ENCODE measurements around the gene PDPK1. TPM values are rescaled to one million over a fixed set of nuclear protein-coding genes. Genes with fewer than 3 reads are reported as not detected.
A peak's percentile ranks its signal among the peaks of the same experiment; 100 is the strongest.

The PDPK1 gene
- polyA plus RNA-seq (ENCODE audit: insufficient read length in 10 of 10) = 10 to 100 TPM; 23.7 to 34.3 (median 28.6) TPM
- long read RNA-seq, donor 1, full-length matches to known transcripts = 11 of 20 reads
- long read RNA-seq, donor 1, partial matches to known transcripts = 9 of 20 reads
- long read RNA-seq, donor 1, other reads (novel, unspliced or antisense) = 0 of 20 reads
- long read RNA-seq, donor 2, full-length matches to known transcripts = 5 of 5 reads
- long read RNA-seq, donor 2, partial matches to known transcripts = 0 of 5 reads
- long read RNA-seq, donor 2, other reads (novel, unspliced or antisense) = 0 of 5 reads
- long read RNA-seq, donor 3 = 0 reads
- long read RNA-seq, donor 4, full-length matches to known transcripts = 10 of 10 reads
- long read RNA-seq, donor 4, partial matches to known transcripts = 0 of 10 reads
- long read RNA-seq, donor 4, other reads (novel, unspliced or antisense) = 0 of 10 reads
- long read RNA-seq, donor 5, full-length matches to known transcripts = 2 of 2 reads
- long read RNA-seq, donor 5, partial matches to known transcripts = 0 of 2 reads
- long read RNA-seq, donor 5, other reads (novel, unspliced or antisense) = 0 of 2 reads
- long read RNA-seq, donor 6, full-length matches to known transcripts = 6 of 11 reads
- long read RNA-seq, donor 6, partial matches to known transcripts = 5 of 11 reads
- long read RNA-seq, donor 6, other reads (novel, unspliced or antisense) = 0 of 11 reads
- long read RNA-seq, donor 7, full-length matches to known transcripts = 8 of 8 reads
- long read RNA-seq, donor 7, partial matches to known transcripts = 0 of 8 reads
- long read RNA-seq, donor 7, other reads (novel, unspliced or antisense) = 0 of 8 reads
- long read RNA-seq, donor 8, full-length matches to known transcripts = 1 of 1 reads
- long read RNA-seq, donor 8, partial matches to known transcripts = 0 of 1 reads
- long read RNA-seq, donor 8, other reads (novel, unspliced or antisense) = 0 of 1 reads
- long read RNA-seq, donor 9 = 0 reads

DNA sequence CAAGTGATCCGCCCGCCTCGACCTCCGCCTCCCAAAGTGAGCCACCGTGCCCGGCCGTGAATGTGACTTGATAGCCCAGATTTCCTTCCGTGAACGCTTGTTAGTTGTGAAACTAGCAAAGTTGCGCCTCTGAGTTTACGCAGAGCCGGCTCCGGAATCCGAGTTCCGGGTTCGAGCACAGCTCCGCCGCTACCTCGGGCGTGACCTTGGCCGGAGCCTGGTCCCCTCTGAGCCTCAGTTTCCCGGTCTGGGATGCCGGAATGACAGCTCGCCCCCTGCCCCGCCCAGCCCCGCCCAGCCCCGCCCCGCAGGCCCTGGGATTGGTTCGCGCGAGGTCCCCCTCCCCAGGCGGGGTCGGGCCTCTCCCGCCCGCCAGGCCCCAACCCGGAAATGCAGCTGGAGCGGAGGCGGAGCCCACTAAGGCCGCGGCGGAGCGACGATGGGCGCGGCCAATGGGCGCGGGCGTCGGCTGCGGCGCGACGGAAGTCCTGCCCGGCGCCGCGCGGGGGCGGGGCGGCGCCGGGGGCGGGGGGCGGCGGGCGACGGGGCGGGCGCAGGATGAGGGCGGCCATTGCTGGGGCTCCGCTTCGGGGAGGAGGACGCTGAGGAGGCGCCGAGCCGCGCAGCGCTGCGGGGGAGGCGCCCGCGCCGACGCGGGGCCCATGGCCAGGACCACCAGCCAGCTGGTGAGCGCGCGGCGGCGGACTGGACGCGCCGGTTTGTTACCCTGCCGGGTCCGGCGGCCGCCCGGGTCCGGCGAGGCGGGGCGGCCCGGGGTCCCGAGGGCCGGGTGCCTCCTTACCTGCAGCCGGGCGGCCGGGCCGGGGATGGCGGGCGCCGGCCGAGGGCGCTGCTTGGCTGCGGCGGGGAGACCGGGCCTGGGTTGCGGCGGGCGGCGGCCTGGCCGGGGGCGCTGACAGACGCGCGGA is at the start of gene PDPK1:
TSS of gene PDPK1 (plus strand) at position 571 of the 929 bp plus-strand sequence. CDS start at position 663, 92 bp downstream.
- DNase-seq = peak; percentile 96 to 97 (median 96)

DNA sequence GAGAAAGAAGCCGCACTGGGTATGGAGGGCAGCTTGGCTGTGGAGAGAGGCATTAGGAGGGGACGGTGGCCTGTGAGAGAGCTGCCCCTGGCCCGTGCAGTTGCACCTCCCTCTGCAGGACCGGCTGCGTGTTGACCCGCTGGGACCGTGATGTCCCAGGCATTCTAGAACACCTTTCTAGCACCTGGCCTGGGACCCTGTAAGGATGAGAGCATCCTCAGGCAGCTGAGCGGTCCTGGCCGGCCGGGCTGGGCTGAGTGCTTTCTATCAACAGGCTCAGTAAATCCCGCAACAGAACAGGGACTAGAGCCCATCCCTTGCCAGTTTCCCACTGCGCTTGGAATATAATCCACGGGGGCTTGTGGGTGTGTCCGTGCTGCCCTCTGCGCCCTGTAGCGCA is 48.2 kb upstream of the PDPK1 start:
- DNase-seq = no peak

DNA sequence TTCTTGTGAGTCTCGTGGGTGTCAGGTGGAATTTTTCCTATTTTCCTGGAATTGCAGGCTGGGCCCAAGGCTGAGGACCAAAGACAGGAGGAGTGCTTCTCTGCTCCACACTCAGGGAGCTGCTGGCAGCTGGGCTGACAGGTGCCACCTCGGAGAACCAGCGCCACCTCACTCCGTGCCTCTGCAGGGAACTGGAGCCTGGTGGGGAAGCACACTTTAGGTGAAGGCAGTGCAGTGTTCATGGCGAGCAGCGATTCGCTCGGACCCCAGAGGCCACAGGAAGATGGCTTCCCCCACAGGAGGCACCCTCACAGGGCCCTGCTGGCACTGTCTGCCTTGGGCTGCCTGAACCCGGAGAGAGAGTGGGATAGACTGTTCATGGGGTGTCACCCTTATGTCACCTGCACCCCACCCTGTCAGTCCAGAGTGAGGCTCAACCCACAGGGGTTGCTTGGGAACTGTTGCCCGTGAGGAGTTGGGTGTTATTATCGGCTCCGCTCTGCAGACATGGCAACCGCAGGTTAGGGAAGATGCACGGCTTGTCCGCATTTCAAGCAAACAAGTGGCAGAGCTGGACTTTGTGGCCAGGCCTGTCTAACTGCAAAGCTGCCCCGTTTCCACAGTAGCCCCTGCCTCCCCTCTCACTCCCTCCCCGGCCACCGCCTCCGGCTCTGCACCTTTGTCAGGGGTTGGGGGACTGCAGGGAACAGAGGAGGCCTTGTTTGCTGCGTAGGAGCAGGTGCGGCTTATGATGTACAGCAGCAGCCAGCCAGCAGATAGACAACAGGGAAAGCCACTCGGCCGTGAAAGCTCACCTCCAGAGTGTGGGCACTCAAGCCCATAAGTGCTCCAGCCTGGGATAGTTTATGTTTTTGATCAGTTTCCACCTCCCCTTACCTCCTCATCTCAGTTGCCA is 47.4 kb upstream of the PDPK1 start:
- DNase-seq = no peak

GRCh38 chr16:2492292-2492691 is 45.5 kb upstream of the PDPK1 start:
- DNase-seq = no peak

- DNase-seq = no peak
Measured at GRCh38 chr16:2493605-2494004, 44.2 kb upstream of the PDPK1 start.

GRCh38 chr16:2494616-2495015 is 43.2 kb upstream of the PDPK1 start:
- DNase-seq = no peak

GRCh38 chr16:2495041-2495440 is 42.8 kb upstream of the PDPK1 start:
- no peak for DNase-seq

GRCh38 chr16:2496223-2497115 is 41.4 kb upstream of the PDPK1 start:
- no peak for DNase-seq

- peak in 1 of 3 donors; percentile 52 for DNase-seq
Measured at GRCh38 chr16:2497116-2497630, 40.6 kb upstream of the PDPK1 start.

GRCh38 chr16:2497695-2498484 is 39.9 kb upstream of the PDPK1 start:
- DNase-seq = no peak

GRCh38 chr16:2498531-2499253 is 39.1 kb upstream of the PDPK1 start:
- DNase-seq = no peak

GRCh38 chr16:2499454-2499853 is 38.4 kb upstream of the PDPK1 start:
- DNase-seq = no peak

DNA sequence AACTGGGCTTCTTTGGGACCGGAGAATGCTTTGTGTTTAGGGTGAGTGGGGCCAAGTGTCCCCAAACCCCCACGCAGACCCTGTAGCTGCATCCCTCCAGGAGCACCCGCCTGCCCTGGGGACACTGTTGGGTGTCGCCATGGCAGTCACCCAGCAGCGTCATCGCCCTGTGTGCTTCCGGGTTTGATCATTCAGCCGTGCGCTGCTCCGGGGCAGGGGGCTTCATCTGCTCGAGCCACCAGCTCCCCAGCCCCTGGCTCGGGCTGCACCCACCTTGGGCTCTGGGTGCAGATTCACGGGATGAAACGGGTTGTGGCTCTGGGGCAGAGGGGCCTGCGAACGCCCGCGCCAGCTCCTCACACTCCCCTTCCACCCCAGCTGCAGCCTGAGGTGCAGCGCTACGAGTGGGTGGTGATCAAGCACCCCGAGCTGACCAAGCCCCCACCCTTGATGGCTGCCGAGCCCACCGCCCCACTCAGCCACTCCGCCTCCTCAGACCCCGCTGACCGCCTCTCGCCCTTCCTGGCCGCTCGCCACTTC is 37.9 kb upstream of the PDPK1 start:
- no peak for DNase-seq

GRCh38 chr16:2500430-2500917 is 37.3 kb upstream of the PDPK1 start:
- DNase-seq = no peak

DNA sequence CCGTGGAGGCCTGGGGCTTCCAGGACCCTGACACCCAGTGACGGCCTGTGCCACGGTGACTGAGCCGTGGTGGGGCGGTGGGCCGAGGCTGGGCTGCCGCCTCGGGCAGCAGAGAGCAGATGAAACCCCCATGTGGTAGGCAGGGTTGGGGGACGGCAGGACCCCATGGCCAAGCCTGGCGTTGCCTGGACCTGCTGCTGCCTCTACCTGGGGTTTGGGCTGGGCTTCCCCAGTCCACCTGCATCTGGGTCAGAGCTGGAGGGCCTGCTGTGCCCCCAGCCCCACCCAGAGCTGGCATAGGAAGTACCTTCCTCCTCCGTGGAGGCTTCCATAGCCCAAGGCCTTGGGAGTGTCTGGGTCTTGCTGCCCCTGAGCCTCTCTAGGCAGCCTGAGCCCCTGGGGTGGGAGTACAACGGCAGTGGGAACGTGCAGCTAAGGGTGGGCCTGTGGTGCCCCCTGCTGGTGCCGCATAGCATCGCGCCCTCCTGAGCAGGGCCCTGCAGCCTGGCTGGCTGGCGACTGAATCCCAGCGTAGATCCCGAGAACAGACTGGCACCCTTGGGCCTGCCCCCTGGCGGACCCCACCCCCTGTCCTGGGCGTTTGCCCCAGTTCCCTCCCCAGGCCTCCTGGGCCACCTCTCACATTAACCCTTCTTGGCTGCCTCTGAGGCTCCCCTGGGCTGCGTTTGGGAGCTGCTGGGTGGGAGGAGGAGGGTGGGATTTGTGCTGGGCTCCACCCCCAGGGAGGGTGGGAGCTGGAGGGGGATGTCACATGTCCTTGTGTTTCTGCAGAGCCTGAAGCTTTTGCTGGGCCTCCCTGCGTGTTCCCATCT is 36.7 kb upstream of the PDPK1 start:
- DNase-seq = peak; percentile 66 to 96 (median 89)
